IMR-90 (cell line): ENCODE data around the gene APC. TPM values are rescaled to one million over a fixed set of nuclear protein-coding genes. Genes with fewer than 3 reads are reported as not detected.

Experiments
- ATAC-seq: fragments of 200-7000 bp; cut with Tn5 transposase; 2 replicates; pipeline ENCODE4 v1.9.1; 2020; ENCODE audit warnings: low read depth, mild to moderate bottlenecking, moderate library complexity
- BruUV-seq: library from RNA; stranded (reverse); fragments of 400-500 nt; replicated peaks from 2 replicates; lab custom pipeline; 2021; lab: Mats Ljungman, UMichigan
- CTCF ChIA-PET: fragments of 300-600 bp; formaldehyde crosslinking; extraction: SDS; loops from one replicate; lab custom pipeline; 2021; ENCODE audit warnings: antibody characterized with exemption; lab: Yijun Ruan, JAX
- POLR2A ChIA-PET: fragments of 300-600 bp; sonication (Branson Sonifier 250); formaldehyde crosslinking; loops from one replicate; lab custom pipeline; 2022; ENCODE audit warnings: antibody characterized with exemption; ENCODE audit not compliant: unreplicated experiment; lab: Charles Lee
- DNase-seq: peaks from one replicate; pipeline ENCODE4 v3.0.0; 2013
- H2AFZ ChIP-seq: replicated peaks from 2 replicates; pipeline ENCODE3; 2013; ENCODE audit warnings: low read length, mild to moderate bottlenecking; ENCODE audit not compliant: poor library complexity
- H2AK5ac ChIP-seq: 2 replicates; pipeline ENCODE4 v1.6.1; 2013; ENCODE audit warnings: low read depth, low read length, inconsistent platforms
- H2AK9ac ChIP-seq: replicated peaks from 2 replicates; pipeline ENCODE3; 2013; ENCODE audit warnings: mild to moderate bottlenecking, low read depth, low read length, moderate library complexity; ENCODE audit not compliant: poor library complexity
- H2BK120ac ChIP-seq: 2 replicates; pipeline ENCODE4 v1.6.1; 2013; ENCODE audit warnings: low read depth, low read length, inconsistent platforms
- H2BK15ac ChIP-seq: 3 replicates; pipeline ENCODE4 v1.6.1; 2013; ENCODE audit warnings: low read depth, low read length, inconsistent platforms
- H2BK20ac ChIP-seq: 2 replicates; pipeline ENCODE4 v1.6.1; 2013; ENCODE audit warnings: low read depth, mild to moderate bottlenecking, inconsistent platforms, low read length, moderate library complexity
- H2BK5ac ChIP-seq: 2 replicates; pipeline ENCODE4 v1.6.1; 2013; ENCODE audit warnings: mild to moderate bottlenecking, low read depth, low read length, inconsistent platforms; ENCODE audit not compliant: poor library complexity, severe bottlenecking
- H3K14ac ChIP-seq: replicated peaks from 2 replicates; pipeline ENCODE4 v1.6.1; 2013; ENCODE audit warnings: low read depth, low read length, inconsistent platforms
- H3K18ac ChIP-seq: 2 replicates; pipeline ENCODE4 v1.6.1; 2013; ENCODE audit warnings: low read depth, low read length, control low read depth
- H3K23ac ChIP-seq: 2 replicates; pipeline ENCODE4 v1.6.1; 2013; ENCODE audit warnings: low read depth, low read length, inconsistent platforms
- H3K27ac ChIP-seq: 2 replicates; pipeline ENCODE4 v1.5.1; 2013; ENCODE audit warnings: mild to moderate bottlenecking, control low read depth, low read length; ENCODE audit not compliant: insufficient read depth
- H3K27me3 ChIP-seq: 2 replicates; pipeline ENCODE4 v1.6.1; 2013; ENCODE audit warnings: low read length; ENCODE audit not compliant: control insufficient read depth, insufficient read depth
- H3K36me3 ChIP-seq: 2 replicates; pipeline ENCODE4 v1.6.1; 2013; ENCODE audit warnings: low read length, mixed read lengths; ENCODE audit not compliant: control insufficient read depth, insufficient read depth
- H3K4ac ChIP-seq: 2 replicates; pipeline ENCODE4 v1.6.1; 2013; ENCODE audit warnings: low read depth, low read length, inconsistent platforms
- H3K4me1 ChIP-seq: 2 replicates; pipeline ENCODE4 v1.6.1; 2013; ENCODE audit warnings: low read length, mixed read lengths; ENCODE audit not compliant: control insufficient read depth, insufficient read depth
- H3K4me2 ChIP-seq: 2 replicates; pipeline ENCODE4 v1.6.1; 2013; ENCODE audit warnings: low read depth, mild to moderate bottlenecking, control low read depth, low read length, moderate library complexity
- H3K4me3 ChIP-seq: 2 replicates; pipeline ENCODE4 v1.5.1; 2013; ENCODE audit warnings: low read depth, mild to moderate bottlenecking, control low read depth, low read length, moderate library complexity; ENCODE audit not compliant: insufficient read depth
- H3K56ac ChIP-seq: 2 replicates; pipeline ENCODE4 v1.6.1; 2013; ENCODE audit warnings: low read length, inconsistent platforms; ENCODE audit not compliant: insufficient read depth; ENCODE audit errors: extremely low read depth
- H3K79me1 ChIP-seq, 2 experiments: 2 replicates each; pipeline ENCODE4 v1.6.1; 2013; ENCODE audit warnings: low read length in 2 of 2, inconsistent platforms in 1 of 2, low read depth in 1 of 2
- H3K9ac ChIP-seq: 2 replicates; pipeline ENCODE4 v1.6.1; 2013; ENCODE audit warnings: low read depth, low read length, control low read depth
- H3K9me1 ChIP-seq: 2 replicates; pipeline ENCODE4 v1.6.1; 2013; ENCODE audit warnings: low read length, inconsistent platforms; ENCODE audit not compliant: insufficient read depth
- H3K9me3 ChIP-seq: 2 replicates; pipeline ENCODE4 v1.6.1; 2013; ENCODE audit warnings: low read length; ENCODE audit not compliant: control insufficient read depth, insufficient read depth
- H4K20me1 ChIP-seq: 2 replicates; pipeline ENCODE4 v1.6.1; 2013; ENCODE audit warnings: low read length, inconsistent platforms; ENCODE audit not compliant: insufficient read depth
- H4K5ac ChIP-seq: 2 replicates; pipeline ENCODE4 v1.6.1; 2013; ENCODE audit warnings: mild to moderate bottlenecking, low read depth, low read length, control low read depth
- H4K8ac ChIP-seq, 2 experiments: 2 replicates each; pipeline ENCODE4 v1.6.1; 2013; ENCODE audit warnings: low read depth in 2 of 2, low read length in 2 of 2, control low read depth in 1 of 2, inconsistent platforms in 1 of 2
- H4K91ac ChIP-seq: 2 replicates; pipeline ENCODE4 v1.6.1; 2013; ENCODE audit warnings: low read depth, low read length, inconsistent platforms; ENCODE audit not compliant: insufficient read depth
- CEBPB ChIP-seq: IDR thresholded peaks from 2 replicates; pipeline ENCODE4 v1.6.1; 2012; ENCODE audit warnings: low read depth, low read length, improper control_type of control experiment
- CHD1 ChIP-seq: IDR thresholded peaks from 2 replicates; pipeline ENCODE4 v1.6.1; 2012; ENCODE audit warnings: low read depth, low read length, improper control_type of control experiment
- MAFK ChIP-seq: IDR thresholded peaks from 2 replicates; pipeline ENCODE4 v1.6.1; 2012; ENCODE audit warnings: low read depth, low read length, improper control_type of control experiment
- MAZ ChIP-seq: IDR thresholded peaks from 2 replicates; pipeline ENCODE4 v1.6.1; 2012; ENCODE audit warnings: low read depth, mild to moderate bottlenecking, low read length, improper control_type of control experiment, moderate library complexity, borderline replicate concordance
- MXI1 ChIP-seq: IDR thresholded peaks from 2 replicates; pipeline ENCODE4 v1.6.1; 2012; ENCODE audit warnings: low read depth, mild to moderate bottlenecking, low read length, moderate library complexity, borderline replicate concordance
- POLR2A ChIP-seq: IDR thresholded peaks from 2 replicates; pipeline ENCODE4 v1.6.1; 2012; ENCODE audit warnings: mild to moderate bottlenecking, low read depth, low read length
- RAD21 ChIP-seq: IDR thresholded peaks from 2 replicates; pipeline ENCODE4 v1.6.1; 2012; ENCODE audit warnings: low read length, improper control_type of control experiment
- RCOR1 ChIP-seq: IDR thresholded peaks from 2 replicates; pipeline ENCODE4 v1.6.1; 2012; ENCODE audit warnings: mild to moderate bottlenecking, low read length, improper control_type of control experiment; ENCODE audit not compliant: insufficient replicate concordance
- SMC3 ChIP-seq: fragments of 150-350 bp; IDR thresholded peaks from 2 replicates; pipeline ENCODE4 v1.6.1; 2016; ENCODE audit warnings: low read depth, mild to moderate bottlenecking, antibody characterized with exemption, low read length, moderate library complexity
- WGBS, 2 experiments: methylation state at CpG; one replicate each; pipeline versions ENCODE4 v1.1.5 to v1.1.7; 2013; ENCODE audit warnings: missing lambda C conversion rate in 2 of 2; ENCODE audit not compliant: insufficient read length in 1 of 2; ENCODE audit errors: extremely low coverage in 2 of 2; 5-methylcytosine and 5-hydroxymethylcytosine counted together
- dilution Hi-C: fragments of 300-500 bp; cut with HindIII; formaldehyde crosslinking; loops from one replicate; pipeline ENCODE4 v1.14.3; 2018; ENCODE audit warnings: low sequenced_read_pairs; ENCODE audit not compliant: unreplicated experiment
- in situ Hi-C: fragments of 300-500 bp; cut with MboI; formaldehyde crosslinking; loops from 3 replicates; pipeline ENCODE4 v1.14.3; 2019; ENCODE audit warnings: low sequenced_read_pairs, inconsistent platforms, mixed read lengths
- intact Hi-C: fragments of 100-400 bp; cut with micrococcal nuclease; formaldehyde crosslinking; loops from 2 replicates; pipeline ENCODE4 v1.10.0; 2022
- polyA plus RNA-seq, 3 experiments: library from polyadenylated mRNA; depleted of rRNA; stranded (reverse); fragments of >200 nt; gene quantifications; 2 replicates each; pipeline ENCODE4 v1.2.3, GENCODE V29; 2012; ENCODE audit warnings: low replicate concordance in 1 of 3
- total RNA-seq: library from RNA; depleted of rRNA; stranded (reverse); fragments of >200 nt; gene quantifications from 2 replicates; pipeline ENCODE4 v1.2.3, GENCODE V29; 2012
- TF ChIP-seq, protein P1 (sequence below): conservative IDR thresholded peaks from 2 replicates; pipeline ENCODE4 v1.5.1; 2012; ENCODE audit warnings: mild to moderate bottlenecking, low read depth, low read length, improper control_type of control experiment
- TF ChIP-seq, protein P2 (sequence below): fragments of 150-350 bp; IDR thresholded peaks from 2 replicates; pipeline ENCODE4 v1.6.1; 2017; ENCODE audit warnings: mild to moderate bottlenecking, antibody characterized with exemption, low read length, low read depth

The APC gene
- total and polyA plus RNA-seq, 2 of the 4 experiments (the other 2 are of a cell fraction), result 7.3 to 58.4 TPM

DNA sequence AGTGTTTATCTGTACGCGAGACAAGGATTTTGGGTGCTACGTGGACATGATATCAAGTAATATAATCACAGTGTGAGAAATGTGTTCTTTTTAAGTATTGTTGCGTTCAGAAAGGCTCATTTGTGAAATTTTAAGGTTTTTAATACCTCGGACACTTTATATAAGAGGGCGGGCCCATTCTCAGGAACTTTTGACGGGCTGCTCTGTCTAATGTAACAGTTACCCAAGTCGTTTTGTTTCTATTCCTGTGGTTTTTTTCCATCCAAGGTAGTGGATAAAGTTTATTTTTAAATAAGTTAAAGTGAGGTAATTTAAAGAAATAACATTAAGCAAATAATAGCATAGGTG lies 123.9 kb downstream of the APC start (continued):
- TF ChIP-seq, protein P1, sequence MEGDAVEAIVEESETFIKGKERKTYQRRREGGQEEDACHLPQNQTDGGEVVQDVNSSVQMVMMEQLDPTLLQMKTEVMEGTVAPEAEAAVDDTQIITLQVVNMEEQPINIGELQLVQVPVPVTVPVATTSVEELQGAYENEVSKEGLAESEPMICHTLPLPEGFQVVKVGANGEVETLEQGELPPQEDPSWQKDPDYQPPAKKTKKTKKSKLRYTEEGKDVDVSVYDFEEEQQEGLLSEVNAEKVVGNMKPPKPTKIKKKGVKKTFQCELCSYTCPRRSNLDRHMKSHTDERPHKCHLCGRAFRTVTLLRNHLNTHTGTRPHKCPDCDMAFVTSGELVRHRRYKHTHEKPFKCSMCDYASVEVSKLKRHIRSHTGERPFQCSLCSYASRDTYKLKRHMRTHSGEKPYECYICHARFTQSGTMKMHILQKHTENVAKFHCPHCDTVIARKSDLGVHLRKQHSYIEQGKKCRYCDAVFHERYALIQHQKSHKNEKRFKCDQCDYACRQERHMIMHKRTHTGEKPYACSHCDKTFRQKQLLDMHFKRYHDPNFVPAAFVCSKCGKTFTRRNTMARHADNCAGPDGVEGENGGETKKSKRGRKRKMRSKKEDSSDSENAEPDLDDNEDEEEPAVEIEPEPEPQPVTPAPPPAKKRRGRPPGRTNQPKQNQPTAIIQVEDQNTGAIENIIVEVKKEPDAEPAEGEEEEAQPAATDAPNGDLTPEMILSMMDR, result no peak
- TF ChIP-seq CHD1, result no peak
- TF ChIP-seq RCOR1, result no peak

DNA sequence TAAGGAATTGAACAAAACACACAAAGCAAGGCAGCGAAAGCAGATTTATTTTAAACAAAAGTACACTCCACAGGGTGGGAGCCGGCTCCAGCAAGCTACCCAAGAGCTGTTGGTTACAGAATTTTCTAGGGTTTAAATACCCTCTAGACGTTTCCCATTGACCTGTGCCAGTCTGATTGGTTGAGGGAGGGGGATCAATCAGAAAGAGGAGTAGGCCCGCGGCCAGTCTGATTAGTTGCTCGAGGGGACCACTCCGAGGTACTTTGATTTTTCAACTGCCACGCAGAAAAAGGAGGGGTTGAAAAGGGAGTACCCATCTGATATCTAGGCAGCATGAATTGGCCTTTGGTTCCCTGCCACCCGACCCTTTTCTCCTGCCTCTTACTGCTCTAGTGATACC lies 124.4 kb downstream of the APC start:
- dilution Hi-C loops, result no loop called here
- WGBS, 2 experiments, result no CpG with 5 or more reads among the region's 9 CpGs
- H3K36me3 ChIP-seq, result peaks cover 15% of the 10 kb centered on the region
- H3K9me3 ChIP-seq, result no peaks in the 10 kb centered on the region
- no peak for ATAC-seq
- H2BK120ac ChIP-seq, result no peak overlapping the region
- H3K27ac ChIP-seq, result no peak overlapping the region
- H3K18ac ChIP-seq, result no peak overlapping the region
- H3K56ac ChIP-seq, result peak overlapping the region; percentile 3; the same call in 1 of the 2 replicates
- H2BK20ac ChIP-seq, result no peak overlapping the region
- H3K9ac ChIP-seq, result peak overlapping the region; percentile 93; the same call in 1 of the 2 replicates
- peak overlapping the region; percentile 29; the same call in 1 of the 2 replicates for H3K4ac ChIP-seq
- peaks cover 5% of the 10 kb centered on the region; the same call in 1 of the 2 replicates for H3K9me1 ChIP-seq
- no peak for DNase-seq
- peaks cover 21% of the 10 kb centered on the region; the same call in 1 of the 2 replicates for H4K20me1 ChIP-seq
- ChIA-PET CTCF (interaction anchor here (2.0 kb wide), 1 partner anchor 14 kb away, joined by 8 read pairs; no protein-coding TSS in a partner anchor), POLR2A (interaction anchor here (0.5 kb wide), 1 partner anchor 11 kb away, joined by 8 read pairs; no protein-coding TSS in a partner anchor)
- peak overlapping the region in 1 of 2 experiments; percentile 35; a peak in 2 of 4 replicates for H4K8ac ChIP-seq
- peak overlapping the region; percentile 87 for H3K4me2 ChIP-seq
- H3K4me3 ChIP-seq, result peak overlapping the region; percentile 91
- H3K27me3 ChIP-seq, result no peaks in the 10 kb centered on the region
- no peak overlapping the region for H4K5ac ChIP-seq
- peaks cover 12 to 42% of the 10 kb centered on the region in 2 experiments for H3K79me1 ChIP-seq
- H3K23ac ChIP-seq, result peak overlapping the region; percentile 83
- no peak overlapping the region for H2AK5ac ChIP-seq
- peaks cover 2% of the 10 kb centered on the region; the same call in 1 of the 2 replicates for H3K4me1 ChIP-seq
- peak overlapping the region; percentile 50 for H2AK9ac ChIP-seq
- in situ Hi-C loops, result no loop called here
- H2BK15ac ChIP-seq, result no peak overlapping the region
- H3K14ac ChIP-seq, result no peak overlapping the region
- H2BK5ac ChIP-seq, result no peak overlapping the region
- no TSS peak for BruUV-seq
- H4K91ac ChIP-seq, result no peak overlapping the region
- intact Hi-C loops, result no loop called here
- H2AFZ ChIP-seq, result no peak overlapping the region
- TF ChIP-seq SMC3, result no peak
- TF ChIP-seq, protein P1, result no peak
- no peak for TF ChIP-seq MXI1
- TF ChIP-seq, protein P2, sequence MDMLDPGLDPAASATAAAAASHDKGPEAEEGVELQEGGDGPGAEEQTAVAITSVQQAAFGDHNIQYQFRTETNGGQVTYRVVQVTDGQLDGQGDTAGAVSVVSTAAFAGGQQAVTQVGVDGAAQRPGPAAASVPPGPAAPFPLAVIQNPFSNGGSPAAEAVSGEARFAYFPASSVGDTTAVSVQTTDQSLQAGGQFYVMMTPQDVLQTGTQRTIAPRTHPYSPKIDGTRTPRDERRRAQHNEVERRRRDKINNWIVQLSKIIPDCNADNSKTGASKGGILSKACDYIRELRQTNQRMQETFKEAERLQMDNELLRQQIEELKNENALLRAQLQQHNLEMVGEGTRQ, result no peak
- TF ChIP-seq MAFK, result no peak
- TF ChIP-seq CEBPB, result no peak
- TF ChIP-seq POLR2A, result no peak
- no peak for TF ChIP-seq MAZ
- no peak for TF ChIP-seq RCOR1
- TF ChIP-seq RAD21, result no peak
- TF ChIP-seq CHD1, result no peak
